ENCODE results near the gene ELMO1. TPM values are rescaled to one million over a fixed set of nuclear protein-coding genes. Genes with fewer than 3 reads are reported as not detected.

ELMO1 gene
- total RNA-seq, 1 donor from 2014 or later: 119 TPM

GRCh38 chr7:37450035-37450434 lies 1.4 kb upstream of the ELMO1 start:
- peak overlapping the region; percentile 56 for H3K27ac Mint-ChIP-seq
- H3K27me3 Mint-ChIP-seq (ENCODE audit: insufficient read depth): peaks cover 7% of the 10 kb centered on the region
- H3K4me1 Mint-ChIP-seq (ENCODE audit: low read depth): peaks cover 44% of the 10 kb centered on the region
- no peak for DNase-seq (ENCODE audit: low spot score)
- H3K36me3 Mint-ChIP-seq (ENCODE audit: low read depth): peaks cover 11% of the 10 kb centered on the region
- no peaks in the 10 kb centered on the region for H3K9me3 Mint-ChIP-seq
- peak overlapping the region; percentile 93 for H3K4me3 Mint-ChIP-seq
- intact Hi-C loops (cut with micrococcal nuclease): no loop called here

- peak overlapping the region; percentile 93 for H3K4me3 Mint-ChIP-seq
- no peaks in the 10 kb centered on the region for H3K9me3 Mint-ChIP-seq
- intact Hi-C loops (cut with micrococcal nuclease): loop anchor here (1.0 to 10.0 kb wide), 12 partner anchors 41 to 1635 kb away; no protein-coding TSS in a partner anchor
- H3K27me3 Mint-ChIP-seq (ENCODE audit: insufficient read depth): peaks cover 7% of the 10 kb centered on the region
- no peak for DNase-seq (ENCODE audit: low spot score)
- peaks cover 14% of the 10 kb centered on the region for H3K36me3 Mint-ChIP-seq (ENCODE audit: low read depth)
- peaks cover 48% of the 10 kb centered on the region for H3K4me1 Mint-ChIP-seq (ENCODE audit: low read depth)
- H3K27ac Mint-ChIP-seq: peak overlapping the region; percentile 97
Measured at GRCh38 chr7:37449621-37450020, 957 bp upstream of the ELMO1 start.

- Mint-ChIP-seq H3K36me3 (ENCODE audit: low read depth) (peaks cover 19% of the 10 kb centered on the region), H3K4me1 (ENCODE audit: low read depth) (peaks cover 59% of the 10 kb centered on the region), H3K9me3 (no peaks in the 10 kb centered on the region), H3K27ac (peak overlapping the region; percentile 97), H3K27me3 (ENCODE audit: insufficient read depth) (peaks cover 7% of the 10 kb centered on the region), H3K4me3 (peak overlapping the region; percentile 93)
- DNase-seq (ENCODE audit: low spot score): peak; percentile 27
- intact Hi-C loops (cut with micrococcal nuclease): loop anchor here (1.0 to 10.0 kb wide), 10 partner anchors 9 to 1633 kb away; no protein-coding TSS in a partner anchor
Measured at GRCh38 chr7:37448011-37448635, 541 bp downstream of the ELMO1 start.

DNA sequence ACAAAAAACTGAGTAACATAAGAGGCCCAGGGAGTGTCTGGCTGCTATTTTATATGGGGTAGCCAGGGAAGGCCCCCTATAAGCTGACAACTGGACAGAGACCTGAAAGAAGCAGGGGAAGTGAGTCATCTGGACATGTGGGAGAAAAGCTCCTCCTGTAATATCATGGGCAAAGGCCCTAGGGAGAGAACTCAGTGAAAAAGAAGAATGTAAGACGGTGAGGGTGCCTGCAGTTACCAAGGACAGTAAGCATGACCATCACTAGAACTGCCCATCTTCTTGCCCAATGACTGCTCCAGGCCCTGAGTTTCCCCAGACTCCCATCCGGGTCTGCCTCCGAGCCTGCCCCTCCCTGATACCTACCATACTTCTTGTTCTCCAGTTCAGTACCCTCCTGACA lies 2.3 kb downstream of the ELMO1 start:
- no peak for DNase-seq (ENCODE audit: low spot score)
- peaks cover 21% of the 10 kb centered on the region for H3K36me3 Mint-ChIP-seq (ENCODE audit: low read depth)
- H3K27ac Mint-ChIP-seq: peak overlapping the region; percentile 97
- H3K9me3 Mint-ChIP-seq: no peaks in the 10 kb centered on the region
- H3K4me1 Mint-ChIP-seq (ENCODE audit: low read depth): peaks cover 75% of the 10 kb centered on the region
- intact Hi-C loops (cut with micrococcal nuclease): loop anchor here (5.0 to 10.0 kb wide), 4 partner anchors 412 to 1632 kb away; no protein-coding TSS in a partner anchor
- H3K4me3 Mint-ChIP-seq: peak overlapping the region; percentile 91
- peaks cover 1% of the 10 kb centered on the region for H3K27me3 Mint-ChIP-seq (ENCODE audit: insufficient read depth)

- intact Hi-C loops (cut with micrococcal nuclease): loop anchor here (5.0 to 10.0 kb wide), 4 partner anchors 411 to 1631 kb away; no protein-coding TSS in a partner anchor
- Mint-ChIP-seq H3K27ac (peak overlapping the region; percentile 49), H3K36me3 (ENCODE audit: low read depth) (peaks cover 21% of the 10 kb centered on the region), H3K9me3 (no peaks in the 10 kb centered on the region), H3K27me3 (ENCODE audit: insufficient read depth) (peaks cover 1% of the 10 kb centered on the region), H3K4me1 (ENCODE audit: low read depth) (peaks cover 81% of the 10 kb centered on the region), H3K4me3 (no peak overlapping the region)
- no peak for DNase-seq (ENCODE audit: low spot score)
Measured at GRCh38 chr7:37445790-37446189, 2.9 kb downstream of the ELMO1 start.

DNA sequence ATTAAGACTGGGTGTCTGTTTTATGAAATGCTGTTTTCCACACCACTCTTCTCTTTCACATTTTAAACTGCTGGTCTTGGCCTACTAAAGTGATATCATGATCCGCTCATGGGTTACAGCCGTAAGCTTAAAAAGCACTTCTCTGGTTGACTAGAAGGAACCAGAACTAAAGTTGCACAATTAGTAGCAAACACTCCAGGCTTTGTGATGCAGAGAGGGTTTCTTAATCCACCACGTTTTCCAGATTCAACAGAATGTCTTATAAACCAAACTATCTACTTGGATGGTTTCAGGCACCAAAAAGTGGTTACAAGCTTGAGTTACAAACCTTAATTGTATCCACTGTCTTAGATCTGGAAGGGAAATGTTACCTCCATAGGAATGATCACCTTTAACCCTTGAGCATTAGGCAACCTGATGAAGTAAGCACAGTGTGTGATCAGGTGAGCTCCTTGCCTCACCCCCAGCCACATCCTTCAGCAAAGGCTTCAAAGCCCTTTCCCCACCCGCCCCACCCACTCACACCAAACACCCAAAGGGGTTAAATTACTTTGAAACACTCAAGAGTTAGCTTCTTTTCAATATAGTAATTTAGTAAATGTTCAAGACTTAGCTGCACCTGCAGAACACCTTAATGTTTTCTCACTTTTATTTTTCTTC lies 3.5 kb downstream of the ELMO1 start:
- no peak for DNase-seq (ENCODE audit: low spot score)
- peak overlapping the region; percentile 49 for H3K27ac Mint-ChIP-seq
- H3K4me1 Mint-ChIP-seq (ENCODE audit: low read depth): peaks cover 82% of the 10 kb centered on the region
- H3K4me3 Mint-ChIP-seq: no peak overlapping the region
- H3K36me3 Mint-ChIP-seq (ENCODE audit: low read depth): peaks cover 21% of the 10 kb centered on the region
- H3K27me3 Mint-ChIP-seq (ENCODE audit: insufficient read depth): peaks cover 1% of the 10 kb centered on the region
- intact Hi-C loops (cut with micrococcal nuclease): loop anchor here (5.0 to 10.0 kb wide), 4 partner anchors 410 to 1630 kb away; no protein-coding TSS in a partner anchor
- no peaks in the 10 kb centered on the region for H3K9me3 Mint-ChIP-seq

GRCh38 chr7:37443627-37444026 lies 5.0 kb downstream of the ELMO1 start:
- Mint-ChIP-seq H3K4me1 (ENCODE audit: low read depth) (peaks cover 82% of the 10 kb centered on the region), H3K27ac (peak overlapping the region; percentile 37), H3K9me3 (no peaks in the 10 kb centered on the region), H3K4me3 (no peak overlapping the region), H3K36me3 (ENCODE audit: low read depth) (peaks cover 23% of the 10 kb centered on the region), H3K27me3 (ENCODE audit: insufficient read depth) (peaks cover 1% of the 10 kb centered on the region)
- no peak for DNase-seq (ENCODE audit: low spot score)
- intact Hi-C loops (cut with micrococcal nuclease): loop anchor here (1.0 to 10.0 kb wide), 3 partner anchors 43 to 1629 kb away; no protein-coding TSS in a partner anchor

- no peak overlapping the region for H3K27ac Mint-ChIP-seq
- peaks cover 78% of the 10 kb centered on the region for H3K4me1 Mint-ChIP-seq (ENCODE audit: low read depth)
- H3K9me3 Mint-ChIP-seq: no peaks in the 10 kb centered on the region
- intact Hi-C loops (cut with micrococcal nuclease): loop anchor here (10.0 kb wide), 2 partner anchors 407 to 1627 kb away; no protein-coding TSS in a partner anchor
- no peak for DNase-seq (ENCODE audit: low spot score)
- peak overlapping the region; percentile 25 for H3K4me3 Mint-ChIP-seq
- peaks cover 23% of the 10 kb centered on the region for H3K36me3 Mint-ChIP-seq (ENCODE audit: low read depth)
- H3K27me3 Mint-ChIP-seq (ENCODE audit: insufficient read depth): no peaks in the 10 kb centered on the region
Measured at GRCh38 chr7:37442268-37442667, 6.4 kb downstream of the ELMO1 start.

DNA sequence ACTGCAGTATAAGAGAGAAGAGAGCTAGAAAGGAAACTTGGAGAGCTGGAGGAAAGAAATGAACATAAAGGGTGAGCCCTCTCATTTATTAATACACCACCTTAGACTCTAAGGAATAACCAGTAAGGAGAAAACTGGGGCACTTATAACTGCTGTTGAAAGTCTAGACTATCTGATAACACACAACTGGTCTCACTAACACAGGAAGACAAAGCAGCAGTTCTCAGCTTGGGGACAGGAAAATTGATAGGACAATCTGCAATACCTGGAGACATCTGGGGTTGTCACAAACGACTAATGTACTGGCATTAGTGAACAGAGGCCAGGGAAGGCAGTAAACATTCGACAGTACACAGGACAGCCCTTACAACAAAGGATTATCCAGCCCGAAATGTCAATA lies 6.8 kb downstream of the ELMO1 start:
- Mint-ChIP-seq H3K27ac (peak overlapping the region; percentile 95), H3K36me3 (ENCODE audit: low read depth) (peaks cover 23% of the 10 kb centered on the region), H3K4me3 (peak overlapping the region; percentile 66), H3K27me3 (ENCODE audit: insufficient read depth) (no peaks in the 10 kb centered on the region), H3K4me1 (ENCODE audit: low read depth) (peaks cover 73% of the 10 kb centered on the region), H3K9me3 (no peaks in the 10 kb centered on the region)
- intact Hi-C loops (cut with micrococcal nuclease): loop anchor here (1.0 to 10.0 kb wide), 5 partner anchors 10 to 1627 kb away; no protein-coding TSS in a partner anchor
- no peak for DNase-seq (ENCODE audit: low spot score)

- H3K27ac Mint-ChIP-seq: peak overlapping the region; percentile 95
- H3K27me3 Mint-ChIP-seq (ENCODE audit: insufficient read depth): no peaks in the 10 kb centered on the region
- DNase-seq (ENCODE audit: low spot score): no peak
- no peaks in the 10 kb centered on the region for H3K9me3 Mint-ChIP-seq
- intact Hi-C loops (cut with micrococcal nuclease): loop anchor here (1.0 to 10.0 kb wide), 5 partner anchors 9 to 1627 kb away; no protein-coding TSS in a partner anchor
- peak overlapping the region; percentile 66 for H3K4me3 Mint-ChIP-seq
- H3K36me3 Mint-ChIP-seq (ENCODE audit: low read depth): peaks cover 22% of the 10 kb centered on the region
- peaks cover 69% of the 10 kb centered on the region for H3K4me1 Mint-ChIP-seq (ENCODE audit: low read depth)
Measured at GRCh38 chr7:37441386-37441760, 7.3 kb downstream of the ELMO1 start.

DNA sequence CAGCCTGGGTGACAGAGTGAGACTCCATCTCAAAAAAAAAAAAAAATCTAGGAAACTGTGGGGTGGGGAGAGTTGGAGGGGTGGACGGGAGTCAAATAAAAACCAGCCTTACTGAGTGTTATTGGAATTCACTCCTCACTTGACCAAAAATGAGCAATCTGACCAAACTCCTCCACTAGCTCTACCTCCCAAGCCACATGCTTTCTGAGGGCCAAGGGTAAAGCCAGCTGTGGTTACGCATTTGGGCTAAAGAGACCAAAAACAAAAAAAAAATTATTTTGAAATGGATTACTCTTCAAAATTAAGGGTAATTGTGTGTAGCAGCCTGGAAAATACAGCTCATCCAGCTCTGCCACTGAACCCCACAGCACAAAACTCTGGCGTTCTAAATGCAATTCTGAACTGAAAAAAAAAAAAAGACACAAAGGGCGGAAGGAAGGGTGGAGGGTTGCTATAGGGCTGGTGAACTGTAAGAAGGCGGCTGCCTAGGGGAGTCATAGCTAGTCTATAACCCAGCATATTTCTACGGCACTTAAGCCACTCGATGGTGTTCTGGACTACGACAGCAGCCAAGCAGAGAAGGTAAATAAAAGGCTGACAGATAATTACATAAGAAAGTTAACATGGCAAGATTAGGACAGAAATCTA lies 7.8 kb downstream of the ELMO1 start:
- Mint-ChIP-seq H3K27me3 (ENCODE audit: insufficient read depth) (no peaks in the 10 kb centered on the region), H3K27ac (peak overlapping the region; percentile 95), H3K9me3 (no peaks in the 10 kb centered on the region), H3K4me1 (ENCODE audit: low read depth) (peaks cover 64% of the 10 kb centered on the region), H3K36me3 (ENCODE audit: low read depth) (peaks cover 25% of the 10 kb centered on the region), H3K4me3 (peak overlapping the region; percentile 66)
- peak; percentile 27 for DNase-seq (ENCODE audit: low spot score)
- intact Hi-C loops (cut with micrococcal nuclease): loop anchor here (1.0 to 10.0 kb wide), 5 partner anchors 9 to 1626 kb away; no protein-coding TSS in a partner anchor

- Mint-ChIP-seq H3K27ac (peak overlapping the region; percentile 27), H3K9me3 (no peaks in the 10 kb centered on the region), H3K27me3 (ENCODE audit: insufficient read depth) (no peaks in the 10 kb centered on the region), H3K36me3 (ENCODE audit: low read depth) (peaks cover 19% of the 10 kb centered on the region), H3K4me3 (peak overlapping the region; percentile 12), H3K4me1 (ENCODE audit: low read depth) (peaks cover 57% of the 10 kb centered on the region)
- intact Hi-C loops (cut with micrococcal nuclease): loop anchor here (1.0 to 10.0 kb wide), 4 partner anchors 9 to 1625 kb away; partner anchors contain the start of gene ELMO1
- DNase-seq (ENCODE audit: low spot score): no peak
Measured at GRCh38 chr7:37439653-37440026, 9.0 kb downstream of the ELMO1 start.
